Stimulated activated CD4-positive, alpha-beta T cell treated with anti-CD3 and anti-CD28 coated beads, Interleukin-15, amount 100 ng/mL, for 48 hours (primary cell): ENCODE results near the gene FIGNL2.

Experiments
- DNase-seq, 2 donors: peaks; one replicate each; pipeline ENCODE4 v3.0.0-alpha.2; 2020; ENCODE audit warnings: low read depth in 2 of 2

FIGNL2 gene

GRCh38 chr12:51773145-51773869 lies 75.2 kb downstream of the FIGNL2 start:
- DNase-seq: no peak

DNA sequence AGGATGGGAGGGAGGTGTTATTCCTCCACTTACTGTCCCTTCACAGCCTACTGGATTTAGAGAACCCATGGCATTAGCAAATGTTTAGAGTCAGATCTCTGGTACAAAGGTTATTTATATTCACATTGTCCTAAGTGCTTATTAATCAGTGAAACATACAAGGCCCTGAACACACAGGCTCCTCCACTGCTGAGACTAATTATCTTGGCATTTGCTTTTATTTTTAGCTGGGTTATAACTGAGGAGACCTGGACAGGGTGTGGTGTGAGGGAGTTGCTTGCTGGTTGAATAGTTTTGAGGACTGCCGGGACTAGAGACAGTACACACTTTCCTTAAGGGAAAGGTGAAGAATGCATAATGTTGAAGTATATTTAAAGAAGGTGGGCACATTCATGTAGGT lies 77.5 kb downstream of the FIGNL2 start:
- no peak for DNase-seq
